ENCODE measurements around the gene DPH3. TPM values are rescaled to one million over a fixed set of nuclear protein-coding genes. Genes with fewer than 3 reads are reported as not detected.

The DPH3 gene
- total and polyA plus RNA-seq, 9 of the 15 experiments (the other 6 are each of a cell fraction or from before 2014, with no cell fraction given) = 15.9 to 131 (median 38.7) TPM

GRCh38 chr3:16264708-16265454 is at the start of gene DPH3, which contains the start of gene OXNAD1 (continued):
- TF ChIP-seq GTF3C2 (IDR thresholded peaks at IDR 0.05; ENCODE audit: borderline replicate concordance, extremely low read depth, insufficient read length) (no peak), FOXP1 (CRISPR knock-in tag; IDR thresholded peaks at IDR 0.05) (no peak; the same call in 1 of the 2 replicates), XRCC5 (IDR thresholded peaks at IDR 0.05; ENCODE audit: low read depth, low read length) (no peak), ZNF384 (IDR thresholded peaks at IDR 0.05; ENCODE audit: low read depth, low read length) (no peak), EWSR1 (IDR thresholded peaks at IDR 0.05; ENCODE audit: borderline replicate concordance, low read depth, partially characterized antibody) (no peak), MXD1 (CRISPR knock-in tag; IDR thresholded peaks at IDR 0.05; ENCODE audit: borderline replicate concordance, poor library complexity, severe bottlenecking) (no peak), PRDM10 (IDR thresholded peaks at IDR 0.05; ENCODE audit: partially characterized antibody) (peak; percentile 99), KDM1A (IDR thresholded peaks at IDR 0.05) (no peak), CEBPG (CRISPR knock-in tag; IDR thresholded peaks at IDR 0.05) (peak; percentile 88), CEBPG (tag; conservative IDR thresholded peaks at IDR 0.05 in 1 of 2, IDR thresholded peaks at IDR 0.05 in 1 of 2) (peak; percentile 93 to 97), MTA3 (IDR thresholded peaks at IDR 0.05; ENCODE audit: borderline replicate concordance) (peak; percentile 48; the same call in 1 of the 2 replicates), SUPT5H (IDR thresholded peaks at IDR 0.05) (peak; percentile 94), E2F1 (CRISPR knock-in tag; IDR thresholded peaks at IDR 0.05) (peak; percentile 92), SAP30 (IDR thresholded peaks at IDR 0.05; ENCODE audit: borderline replicate concordance, insufficient read depth, low read depth, low read length, poor library complexity, severe bottlenecking) (peak; percentile 75), MYNN (IDR thresholded peaks at IDR 0.05) (no peak; the same call in 1 of the 2 replicates), MYNN (CRISPR knock-in tag; IDR thresholded peaks at IDR 0.05) (no peak), PREB (CRISPR knock-in tag; IDR thresholded peaks at IDR 0.05) (no peak; the same call in 1 of the 2 replicates)

Data from K562 (cell line).